K562 (cell line): ENCODE results near the gene MAP3K19. TPM values are rescaled to one million over a fixed set of nuclear protein-coding genes. Genes with fewer than 3 reads are reported as not detected.

Experiments
- ATAC-seq: fragments of 200-7000 bp; cut with Tn5 transposase; 3 replicates; pipeline ENCODE4 v1.9.1; 2020; ENCODE audit warnings: moderate library complexity
- BruUV-seq: library from RNA; stranded (reverse); fragments of 400-500 nt; replicated peaks from 2 replicates; lab custom pipeline; 2021; lab: Mats Ljungman, UMichigan
- CTCF ChIA-PET: fragments of 300-600 bp; formaldehyde crosslinking; extraction: SDS; loops from one replicate; lab custom pipeline; 2021; ENCODE audit warnings: low intra/inter-chr PET ratio; lab: Yijun Ruan, JAX
- POLR2A ChIA-PET: fragments of 300-600, 350-650 bp; sonication (Branson Sonifier 250); formaldehyde crosslinking; extraction: SDS; loops from one replicate; lab custom pipeline; 2021; ENCODE audit warnings: antibody characterized with exemption, inconsistent platforms; lab: Yijun Ruan, JAX
- DNase-seq, 4 experiments: peaks; one replicate each; pipeline versions ENCODE4 v3.0.0 to v3.0.0-alpha.2; 2011 to 2018; ENCODE audit warnings: low spot score in 3 of 4, mixed read lengths in 3 of 4; ENCODE audit errors: extremely low read depth in 1 of 4
- FAIRE-seq: peaks from 2 replicates; lab custom pipeline; 2011; peaks lifted over from hg19 to GRCh38; lab: Jason Lieb, UNC
- H2AFZ ChIP-seq: 2 replicates; pipeline ENCODE4 v1.6.0; 2011; ENCODE audit warnings: low read depth, low read length, control low read depth, inconsistent platforms
- H3K27ac ChIP-seq: fragments of 200-600 bp; 3 replicates; pipeline ENCODE4 v1.8.0; 2011; ENCODE audit warnings: low read depth, mild to moderate bottlenecking, control low read depth, inconsistent platforms, low read length, moderate library complexity, mixed read lengths; ENCODE audit errors: extremely low read depth
- H3K27me3 ChIP-seq, 2 experiments: fragments of 300-600 bp in 1 of 2; 2 replicates in 1 of 2; 3 replicates in 1 of 2; pipeline versions ENCODE4 v1.6.0 to v1.8.0; 2011; ENCODE audit warnings: inconsistent platforms in 2 of 2, low read length in 2 of 2, mild to moderate bottlenecking in 1 of 2, mixed read lengths in 1 of 2, moderate library complexity in 1 of 2; ENCODE audit not compliant: control insufficient read depth in 2 of 2, insufficient read depth in 2 of 2
- H3K36me3 ChIP-seq: fragments of 300-600 bp; 3 replicates; pipeline ENCODE4 v1.8.0; 2011; ENCODE audit warnings: mild to moderate bottlenecking, low read length, inconsistent platforms; ENCODE audit not compliant: control insufficient read depth, insufficient read depth
- H3K4me1 ChIP-seq, 2 experiments: fragments of 200-600 bp in 1 of 2; replicated peaks in 1 of 2; 2 replicates in 1 of 2; 3 replicates in 1 of 2; pipeline versions ENCODE4 v1.5.1 to v1.8.0; 2011; ENCODE audit warnings: inconsistent platforms in 2 of 2, low read length in 2 of 2, mild to moderate bottlenecking in 1 of 2, mixed read lengths in 1 of 2, moderate library complexity in 1 of 2; ENCODE audit not compliant: control insufficient read depth in 2 of 2, insufficient read depth in 2 of 2
- H3K4me2 ChIP-seq: 2 replicates; pipeline ENCODE4 v1.6.1; 2011; ENCODE audit warnings: low read length, control low read depth, inconsistent platforms, mixed read lengths; ENCODE audit not compliant: insufficient read depth
- H3K4me3 ChIP-seq: fragments of 200-600 bp; sonication (generic), shearing (Covaris generic); 2 replicates; pipeline ENCODE4 v1.5.1; 2016; ENCODE audit warnings: control low read depth, inconsistent platforms
- H3K79me2 ChIP-seq: fragments of 200-600 bp; 3 replicates; pipeline ENCODE4 v1.8.0; 2011; ENCODE audit warnings: low read length, inconsistent platforms; ENCODE audit not compliant: control insufficient read depth, insufficient read depth
- H3K9ac ChIP-seq, 2 experiments: 2 replicates each; pipeline versions ENCODE4 v1.6.0 to v1.6.1; 2011; ENCODE audit warnings: low read depth in 2 of 2, low read length in 2 of 2, control low read depth in 1 of 2, inconsistent platforms in 1 of 2, mild to moderate bottlenecking in 1 of 2, mixed read lengths in 1 of 2; ENCODE audit not compliant: insufficient read depth in 1 of 2
- H3K9me1 ChIP-seq: one replicate; pipeline ENCODE4 v1.6.0; 2011; ENCODE audit warnings: inconsistent platforms, mild to moderate bottlenecking, low read length, moderate library complexity; ENCODE audit not compliant: control insufficient read depth, insufficient read depth
- H3K9me3 ChIP-seq: replicated peaks from 2 replicates; pipeline ENCODE4 v1.5.1; 2011; ENCODE audit warnings: low read depth, low read length, inconsistent platforms; ENCODE audit not compliant: control insufficient read depth, insufficient read depth
- H4K20me1 ChIP-seq: replicated peaks from 2 replicates; pipeline ENCODE4 v1.6.1; 2011; ENCODE audit warnings: low read length, inconsistent platforms, mixed read lengths; ENCODE audit not compliant: control insufficient read depth, insufficient read depth
- KLF16 ChIP-seq: IDR thresholded peaks from 2 replicates; pipeline ENCODE4 v1.6.1; 2016; ENCODE audit warnings: antibody characterized with exemption
- MXI1 ChIP-seq: IDR thresholded peaks from 2 replicates; pipeline ENCODE4 v1.6.1; 2011; ENCODE audit warnings: low read depth, mild to moderate bottlenecking, improper control_type of control experiment, low read length
- STAG1 ChIP-seq: sonication (generic); formaldehyde crosslinking; IDR thresholded peaks from 2 replicates; pipeline ENCODE4 v1.5.0; 2020; ENCODE audit warnings: missing genetic modification reagents, borderline replicate concordance
- TCF3 ChIP-seq: sonication (generic); formaldehyde crosslinking; IDR thresholded peaks from 2 replicates; pipeline ENCODE4 v1.4.0; 2020; ENCODE audit warnings: mild to moderate bottlenecking, missing genetic modification reagents
- TRIM24 ChIP-seq, 2 experiments: fragments of 450-650 bp; IDR thresholded peaks; 2 replicates each; pipeline ENCODE4 v1.6.1; 2016
- ZFX ChIP-seq: sonication (generic); formaldehyde crosslinking; IDR thresholded peaks from 2 replicates; pipeline ENCODE4 v1.8.0; 2022; ENCODE audit warnings: mild to moderate bottlenecking, missing genetic modification reagents, moderate library complexity
- ZNF384 ChIP-seq: IDR thresholded peaks from 2 replicates; pipeline ENCODE4 v1.6.1; 2012; ENCODE audit warnings: low read depth, low read length, improper control_type of control experiment
- WGBS: fragments of 100-300 bp; shearing (Covaris generic); methylation state at CpG from one replicate; pipeline ENCODE4 v1.1.6; 2016; ENCODE audit warnings: low coverage, mixed read lengths; ENCODE audit not compliant: insufficient coverage; ENCODE audit errors: missing lambda C conversion rate; 5-methylcytosine and 5-hydroxymethylcytosine counted together
- in situ Hi-C: fragments of 300-500 bp; cut with MboI; formaldehyde crosslinking; loops from 4 replicates; pipeline ENCODE4 v1.15.0; 2018; ENCODE audit warnings: inconsistent platforms, mixed read lengths
- intact Hi-C: fragments of 100-400 bp; cut with micrococcal nuclease; formaldehyde crosslinking; loops from 2 replicates; pipeline ENCODE4 v1.14.2; 2022
- polyA plus RNA-seq, 8 experiments: library from polyadenylated mRNA; depleted of rRNA in 4 of 8; stranded (reverse) in 5 of 8; unstranded in 3 of 8; fragments of >200 nt; fragmentation: Nextera tagmentation in 2 of 8; fragmentation: Illumina TruSeq in 1 of 8; extraction: Ambion mirVana in 2 of 8; extraction: Trizol in 1 of 8; gene quantifications; 2 replicates each; pipeline versions ENCODE4 v1.2.1 to v1.2.3, GENCODE V29; 2011 to 2014; ENCODE audit warnings: inconsistent platforms in 1 of 8, missing spikeins in 1 of 8
- total RNA-seq, 7 experiments: library from RNA; depleted of rRNA in 6 of 7; stranded (reverse); fragments of >200 nt in 6 of 7; fragmentation: Illumina TruSeq in 2 of 7; extraction: Trizol in 2 of 7; gene quantifications; 2 replicates each; pipeline versions ENCODE4 v1.2.1 to v1.2.3, GENCODE V29; 2011 to 2021; ENCODE audit warnings: low replicate concordance in 1 of 7
- TF ChIP-seq, protein P1 (sequence below), 2 experiments: fragments of 450-650 bp in 1 of 2; sonication (generic) in 1 of 2; formaldehyde crosslinking; conservative IDR thresholded peaks; 2 replicates each; pipeline versions ENCODE4 v1.4.0 to v1.8.1; 2020 to 2022; ENCODE audit warnings: mild to moderate bottlenecking in 1 of 2, missing genetic modification reagents in 1 of 2
- TF ChIP-seq, protein P2 (sequence below): fragments of 450-650 bp; IDR thresholded peaks from 2 replicates; pipeline ENCODE4 v1.6.1; 2016; ENCODE audit warnings: borderline replicate concordance
- TF ChIP-seq, protein P3 (sequence below): fragments of 450-650 bp; IDR thresholded peaks from 2 replicates; pipeline ENCODE4 v1.7.1; 2018; ENCODE audit warnings: mild to moderate bottlenecking, low read depth; ENCODE audit not compliant: partially characterized antibody

The MAP3K19 gene
- total and polyA plus RNA-seq, 9 of the 15 experiments (the other 6 are each of a cell fraction or from before 2014, with no cell fraction given): 0.29 TPM; not detected in 8

DNA sequence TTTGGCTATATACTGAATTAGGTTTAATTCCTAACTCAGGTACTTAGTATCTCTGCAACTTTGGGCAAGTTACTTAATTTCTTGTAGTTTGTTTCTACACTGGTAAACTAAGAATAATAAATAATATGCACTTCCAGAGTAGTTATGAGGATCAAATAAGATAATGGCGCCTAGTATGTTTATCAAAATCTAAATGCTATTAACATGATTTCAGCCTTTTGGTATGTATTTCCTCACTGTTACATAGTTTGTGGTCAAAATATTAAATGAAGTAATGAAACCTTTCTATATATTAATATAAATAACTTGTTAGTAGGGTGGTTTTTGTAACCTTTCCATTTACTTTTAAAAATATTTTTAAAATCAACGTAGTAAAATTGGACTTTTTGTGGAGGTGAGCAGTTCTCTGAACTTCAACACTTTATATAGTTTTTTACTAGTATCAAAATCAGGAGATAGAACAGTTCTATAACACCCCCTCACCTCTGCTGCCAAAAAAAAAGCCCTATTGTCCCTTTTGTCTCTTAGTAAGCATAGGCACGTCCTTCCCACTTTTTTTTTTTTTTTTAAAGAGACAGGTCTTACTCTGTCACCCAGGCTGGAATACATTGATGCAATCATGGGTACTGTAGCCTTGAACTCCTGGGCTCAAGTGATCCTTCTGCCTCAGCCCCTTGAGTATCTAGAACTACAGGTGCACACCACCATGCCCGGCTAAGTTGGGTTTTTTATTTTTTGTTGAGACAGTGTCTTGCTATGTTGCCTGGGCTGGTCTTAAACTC, 49.6 kb upstream of the MAP3K19 start:
- Histone ChIP-seq H3K4me1 (no peaks in the 10 kb centered on the region), H3K27me3 (no peaks in the 10 kb centered on the region), H4K20me1 (no peaks in the 10 kb centered on the region), H3K36me3 (peaks cover 35% of the 10 kb centered on the region), H2AFZ (no peak overlapping the region), H3K4me2 (no peak overlapping the region), H3K9me1 (no peaks in the 10 kb centered on the region), H3K4me3 (no peak overlapping the region), H3K27ac (no peak overlapping the region), H3K9me3 (no peaks in the 10 kb centered on the region), H3K79me2 (no peaks in the 10 kb centered on the region; the same call in 2 of the 3 replicates), H3K9ac (no peak overlapping the region)
- TF ChIP-seq ZNF384 (peak; percentile 75), TCF3 (CRISPR knock-in tag) (no peak)
- intact Hi-C loops: no loop called here
- BruUV-seq: no TSS peak
- no peak for ATAC-seq
- in situ Hi-C loops: no loop called here
- peak; percentile 60 for FAIRE-seq
- ChIA-PET CTCF (no interaction called here), POLR2A (no interaction called here)
- WGBS: 79% methylated on average over 4 of the region's 4 CpGs
- DNase-seq: no peak

DNA sequence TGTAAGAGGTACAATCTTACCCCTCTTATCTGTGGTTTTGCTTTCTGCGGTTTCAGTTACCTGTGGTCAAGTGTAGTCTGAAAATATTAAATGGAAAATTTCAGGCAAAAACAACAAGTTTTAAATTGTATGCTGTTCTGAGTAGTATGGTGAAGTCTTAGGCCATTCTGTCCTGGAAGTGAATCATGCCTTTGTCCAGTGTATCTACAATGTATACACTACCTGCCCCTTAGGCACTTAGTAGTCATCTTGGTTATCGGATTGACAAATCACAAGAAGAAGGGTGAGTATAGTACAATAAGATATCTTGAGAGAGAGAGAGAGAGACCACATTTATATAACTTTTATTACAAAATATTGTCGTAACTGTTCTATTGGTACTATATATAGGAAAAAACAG, 48.3 kb upstream of the MAP3K19 start:
- DNase-seq: no peak
- H3K9ac ChIP-seq: no peak overlapping the region
- H3K9me3 ChIP-seq: no peaks in the 10 kb centered on the region
- BruUV-seq: no TSS peak
- H3K27ac ChIP-seq: no peak overlapping the region
- H3K36me3 ChIP-seq: peaks cover 38% of the 10 kb centered on the region
- H3K4me1 ChIP-seq: no peaks in the 10 kb centered on the region
- H3K4me3 ChIP-seq: no peak overlapping the region
- H3K27me3 ChIP-seq: no peaks in the 10 kb centered on the region
- no peak for FAIRE-seq
- POLR2A ChIA-PET: no interaction called here
- no peak for ATAC-seq
- no peaks in the 10 kb centered on the region for H4K20me1 ChIP-seq
- in situ Hi-C loops: no loop called here
- H3K4me2 ChIP-seq: no peak overlapping the region
- 88% methylated on average over 3 of the region's 3 CpGs for WGBS
- no peaks in the 10 kb centered on the region for H3K9me1 ChIP-seq
- intact Hi-C loops: no loop called here
- no peak overlapping the region for H2AFZ ChIP-seq
- peaks cover 4% of the 10 kb centered on the region; the same call in 1 of the 3 replicates for H3K79me2 ChIP-seq
- CTCF ChIA-PET: no interaction called here
- no peak for TF ChIP-seq TRIM24 (IDR thresholded peaks at IDR 0.05)
- no peak for TF ChIP-seq STAG1 (CRISPR knock-in tag)
- TF ChIP-seq, protein P1, sequence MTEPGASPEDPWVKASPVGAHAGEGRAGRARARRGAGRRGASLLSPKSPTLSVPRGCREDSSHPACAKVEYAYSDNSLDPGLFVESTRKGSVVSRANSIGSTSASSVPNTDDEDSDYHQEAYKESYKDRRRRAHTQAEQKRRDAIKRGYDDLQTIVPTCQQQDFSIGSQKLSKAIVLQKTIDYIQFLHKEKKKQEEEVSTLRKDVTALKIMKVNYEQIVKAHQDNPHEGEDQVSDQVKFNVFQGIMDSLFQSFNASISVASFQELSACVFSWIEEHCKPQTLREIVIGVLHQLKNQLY (CRISPR knock-in tag; conservative IDR thresholded peaks at IDR 0.05): no peak
- TF ChIP-seq ZFX (CRISPR knock-in tag): no peak
- TF ChIP-seq, protein P2, sequence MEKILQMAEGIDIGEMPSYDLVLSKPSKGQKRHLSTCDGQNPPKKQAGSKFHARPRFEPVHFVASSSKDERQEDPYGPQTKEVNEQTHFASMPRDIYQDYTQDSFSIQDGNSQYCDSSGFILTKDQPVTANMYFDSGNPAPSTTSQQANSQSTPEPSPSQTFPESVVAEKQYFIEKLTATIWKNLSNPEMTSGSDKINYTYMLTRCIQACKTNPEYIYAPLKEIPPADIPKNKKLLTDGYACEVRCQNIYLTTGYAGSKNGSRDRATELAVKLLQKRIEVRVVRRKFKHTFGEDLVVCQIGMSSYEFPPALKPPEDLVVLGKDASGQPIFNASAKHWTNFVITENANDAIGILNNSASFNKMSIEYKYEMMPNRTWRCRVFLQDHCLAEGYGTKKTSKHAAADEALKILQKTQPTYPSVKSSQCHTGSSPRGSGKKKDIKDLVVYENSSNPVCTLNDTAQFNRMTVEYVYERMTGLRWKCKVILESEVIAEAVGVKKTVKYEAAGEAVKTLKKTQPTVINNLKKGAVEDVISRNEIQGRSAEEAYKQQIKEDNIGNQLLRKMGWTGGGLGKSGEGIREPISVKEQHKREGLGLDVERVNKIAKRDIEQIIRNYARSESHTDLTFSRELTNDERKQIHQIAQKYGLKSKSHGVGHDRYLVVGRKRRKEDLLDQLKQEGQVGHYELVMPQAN: no peak
- TF ChIP-seq, protein P3, sequence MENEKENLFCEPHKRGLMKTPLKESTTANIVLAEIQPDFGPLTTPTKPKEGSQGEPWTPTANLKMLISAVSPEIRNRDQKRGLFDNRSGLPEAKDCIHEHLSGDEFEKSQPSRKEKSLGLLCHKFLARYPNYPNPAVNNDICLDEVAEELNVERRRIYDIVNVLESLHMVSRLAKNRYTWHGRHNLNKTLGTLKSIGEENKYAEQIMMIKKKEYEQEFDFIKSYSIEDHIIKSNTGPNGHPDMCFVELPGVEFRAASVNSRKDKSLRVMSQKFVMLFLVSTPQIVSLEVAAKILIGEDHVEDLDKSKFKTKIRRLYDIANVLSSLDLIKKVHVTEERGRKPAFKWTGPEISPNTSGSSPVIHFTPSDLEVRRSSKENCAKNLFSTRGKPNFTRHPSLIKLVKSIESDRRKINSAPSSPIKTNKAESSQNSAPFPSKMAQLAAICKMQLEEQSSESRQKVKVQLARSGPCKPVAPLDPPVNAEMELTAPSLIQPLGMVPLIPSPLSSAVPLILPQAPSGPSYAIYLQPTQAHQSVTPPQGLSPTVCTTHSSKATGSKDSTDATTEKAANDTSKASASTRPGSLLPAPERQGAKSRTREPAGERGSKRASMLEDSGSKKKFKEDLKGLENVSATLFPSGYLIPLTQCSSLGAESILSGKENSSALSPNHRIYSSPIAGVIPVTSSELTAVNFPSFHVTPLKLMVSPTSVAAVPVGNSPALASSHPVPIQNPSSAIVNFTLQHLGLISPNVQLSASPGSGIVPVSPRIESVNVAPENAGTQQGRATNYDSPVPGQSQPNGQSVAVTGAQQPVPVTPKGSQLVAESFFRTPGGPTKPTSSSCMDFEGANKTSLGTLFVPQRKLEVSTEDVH: no peak
- no peak for TF ChIP-seq KLF16
- TF ChIP-seq MXI1: no peak
